Endothelial cell of umbilical vein (primary cell): ENCODE results near the gene PRUNE2. TPM values are rescaled to one million over a fixed set of nuclear protein-coding genes. Genes with fewer than 3 reads are reported as not detected.

ENCODE experiments used
- BruUV-seq: library from RNA; stranded (reverse); fragments of 400-500 nt; replicated peaks from 2 replicates; lab custom pipeline; 2021; lab: Mats Ljungman, UMichigan
- CTCF ChIA-PET: fragments of 300-600, 350-600 bp; sonication (Branson Sonifier 250); formaldehyde crosslinking; loops from one replicate; lab custom pipeline; 2021; ENCODE audit warnings: antibody characterized with exemption, inconsistent platforms; lab: Charles Lee
- POLR2A ChIA-PET: fragments of 300-600, 350-600 bp; sonication (Branson Sonifier 250); formaldehyde crosslinking; loops from one replicate; lab custom pipeline; 2021; ENCODE audit warnings: antibody characterized with exemption, inconsistent platforms; lab: Charles Lee
- DNase-seq: peaks from one replicate; pipeline ENCODE4 v3.0.0-alpha.2; 2011; ENCODE audit warnings: low read depth, low spot score
- FAIRE-seq: peaks from 2 replicates; lab custom pipeline; 2011; peaks lifted over from hg19 to GRCh38; lab: Jason Lieb, UNC
- H2AFZ ChIP-seq: 2 replicates; pipeline ENCODE4 v1.6.0; 2012; ENCODE audit warnings: low read depth, low read length, control low read depth, inconsistent platforms
- H3K27ac ChIP-seq: 2 replicates; pipeline ENCODE4 v1.5.1; 2011; ENCODE audit warnings: low read depth, mild to moderate bottlenecking, control low read depth, low read length, moderate library complexity; ENCODE audit not compliant: insufficient read depth
- H3K27me3 ChIP-seq, 2 experiments: 2 replicates each; pipeline versions ENCODE4 v1.6.0 to v1.6.1; 2011; ENCODE audit warnings: low read length in 2 of 2, mixed read lengths in 1 of 2; ENCODE audit not compliant: control insufficient read depth in 2 of 2, insufficient read depth in 2 of 2
- H3K36me3 ChIP-seq, 2 experiments: 2 replicates in 1 of 2; 3 replicates in 1 of 2; pipeline ENCODE4 v1.5.1; 2011; ENCODE audit warnings: low read length in 2 of 2, mild to moderate bottlenecking in 1 of 2, moderate library complexity in 1 of 2; ENCODE audit not compliant: control insufficient read depth in 2 of 2, insufficient read depth in 2 of 2; ENCODE audit errors: extremely low read depth in 1 of 2
- H3K4me1 ChIP-seq: 3 replicates; pipeline ENCODE4 v1.5.1; 2011; ENCODE audit warnings: mild to moderate bottlenecking, low read length; ENCODE audit not compliant: control insufficient read depth, insufficient read depth; ENCODE audit errors: extremely low read depth
- H3K4me2 ChIP-seq: 2 replicates; pipeline ENCODE4 v1.6.1; 2011; ENCODE audit warnings: low read length, control low read depth, mixed read lengths; ENCODE audit not compliant: insufficient read depth
- H3K4me3 ChIP-seq, 3 experiments: fragments of 200-600 bp in 1 of 3; sonication (generic), shearing (Covaris generic) in 1 of 3; replicated peaks in 1 of 3; 2 replicates each; pipeline ENCODE4 v1.5.1; 2011 to 2016; ENCODE audit warnings: control low read depth in 3 of 3, low read length in 3 of 3, mild to moderate bottlenecking in 2 of 3, inconsistent platforms in 1 of 3, low read depth in 1 of 3, moderate library complexity in 1 of 3; ENCODE audit not compliant: insufficient read depth in 1 of 3
- H3K79me2 ChIP-seq: 2 replicates; pipeline ENCODE4 v1.6.0; 2012; ENCODE audit warnings: low read length, inconsistent platforms; ENCODE audit not compliant: control insufficient read depth, insufficient read depth
- H3K9ac ChIP-seq: replicated peaks from 2 replicates; pipeline ENCODE3; 2011; ENCODE audit warnings: low read length, control low read depth; ENCODE audit not compliant: insufficient read depth; ENCODE audit errors: extremely low read depth
- H3K9me1 ChIP-seq: replicated peaks from 3 replicates; pipeline ENCODE4 v1.6.0; 2011; ENCODE audit warnings: mild to moderate bottlenecking, low read length; ENCODE audit not compliant: control insufficient read depth, insufficient read depth; ENCODE audit errors: extremely low read depth
- H3K9me3 ChIP-seq: replicated peaks from 2 replicates; pipeline ENCODE4 v1.5.1; 2012; ENCODE audit warnings: low read length, inconsistent platforms; ENCODE audit not compliant: control insufficient read depth, insufficient read depth
- H4K20me1 ChIP-seq: replicated peaks from 2 replicates; pipeline ENCODE3; 2011; ENCODE audit warnings: mild to moderate bottlenecking, low read length; ENCODE audit not compliant: control insufficient read depth, insufficient read depth; ENCODE audit errors: extremely low read depth
- CTCF ChIP-seq, 2 donors: IDR thresholded peaks; 1 replicate in 1 of 2; 2 replicates in 1 of 2; pipeline ENCODE4 v1.5.1; 2011; ENCODE audit warnings: low read length in 2 of 2, mild to moderate bottlenecking in 2 of 2, moderate library complexity in 2 of 2, control low read depth in 1 of 2, inconsistent platforms in 1 of 2, low read depth in 1 of 2; ENCODE audit not compliant: insufficient read depth in 1 of 2; ENCODE audit errors: extremely low read depth in 1 of 2
- EZH2 ChIP-seq: IDR thresholded peaks from 2 replicates; pipeline ENCODE4 v1.6.1; 2012; ENCODE audit warnings: borderline replicate concordance, low read depth, mild to moderate bottlenecking, moderate library complexity, low read length, inconsistent platforms; ENCODE audit not compliant: severe bottlenecking
- FOS ChIP-seq: IDR thresholded peaks from 2 replicates; pipeline ENCODE4 v1.6.1; 2011; ENCODE audit warnings: mild to moderate bottlenecking, low read length, moderate library complexity, borderline replicate concordance; ENCODE audit not compliant: insufficient read depth
- GATA2 ChIP-seq: IDR thresholded peaks from 2 replicates; pipeline ENCODE4 v1.7.0; 2011; ENCODE audit warnings: low read depth, mild to moderate bottlenecking, moderate library complexity, mixed read lengths, low read length; ENCODE audit not compliant: insufficient read length, insufficient read depth
- JUN ChIP-seq: IDR thresholded peaks from 2 replicates; pipeline ENCODE4 v1.6.1; 2011; ENCODE audit warnings: borderline replicate concordance, low read depth; ENCODE audit not compliant: insufficient read length, insufficient read depth
- MAX ChIP-seq: IDR thresholded peaks from 2 replicates; pipeline ENCODE4 v1.6.1; 2011; ENCODE audit not compliant: insufficient read depth, insufficient read length
- MYC ChIP-seq: IDR thresholded peaks from one replicate; pipeline ENCODE4 v1.6.1; 2011; ENCODE audit warnings: mild to moderate bottlenecking, low read depth, low read length
- POLR2A ChIP-seq: IDR thresholded peaks from 2 replicates; pipeline ENCODE4 v1.6.1; 2012; ENCODE audit warnings: low read depth, mild to moderate bottlenecking, control low read depth, low read length
- POLR2AphosphoS5 ChIP-seq: IDR thresholded peaks from 2 replicates; pipeline ENCODE4 v1.6.1; 2012; ENCODE audit warnings: low read depth, mild to moderate bottlenecking, control low read depth, low read length, moderate library complexity; ENCODE audit not compliant: insufficient read depth
- dilution Hi-C: fragments of 300-500 bp; cut with MboI; formaldehyde crosslinking; loops from one replicate; pipeline ENCODE4 v1.15.0; 2019; ENCODE audit warnings: low sequenced_read_pairs; ENCODE audit not compliant: extremely low pct_ligation_motif_present
- intact Hi-C: fragments of 100-400 bp; cut with micrococcal nuclease; formaldehyde crosslinking; loops from one replicate; pipeline ENCODE4 v1.10.0; 2022
- polyA plus RNA-seq, 4 experiments: library from polyadenylated mRNA; depleted of rRNA in 3 of 4; stranded (reverse) in 3 of 4; unstranded in 1 of 4; fragments of >200 nt; gene quantifications; 2 replicates each; pipeline versions ENCODE4 v1.2.1 to v1.2.3, GENCODE V29; 2011 to 2012; ENCODE audit warnings: missing spikeins in 1 of 4
- total RNA-seq: library from RNA; stranded (reverse); gene quantifications from 2 replicates; pipeline ENCODE4 v1.2.3, GENCODE V29; 2021

Gene PRUNE2
- total and polyA plus RNA-seq, 2 donors (not counting 3 experiments of a cell fraction or from before 2014, with no cell fraction given) = 15.8 to 21.7 TPM

GRCh38 chr9:76638001-76638400 lies 267.9 kb downstream of the PRUNE2 start:
- H3K36me3 ChIP-seq = peaks cover 0 to 3% of the 10 kb centered on the region in 2 experiments
- no peak for TF ChIP-seq MYC
- no peak for TF ChIP-seq CTCF (IDR thresholded peaks at IDR 0.05; ENCODE audit: extremely low read depth in 1 of 2, insufficient read depth in 1 of 2, low read depth in 1 of 2, low read length in 2 of 2)
- TF ChIP-seq MAX = no peak
- TF ChIP-seq EZH2 = no peak
- no peak for TF ChIP-seq POLR2AphosphoS5
- ChIA-PET POLR2A (interaction anchor here (0.6 kb wide), 1 partner anchor 9 kb away, joined by 3 read pairs; no protein-coding TSS in a partner anchor), CTCF (interaction anchor here (1.0 kb wide), 1 partner anchor 20 kb away, joined by 3 read pairs; no protein-coding TSS in a partner anchor)
- FAIRE-seq = no peak
- no peak overlapping the region for H3K4me3 ChIP-seq
- H3K9me3 ChIP-seq = no peaks in the 10 kb centered on the region
- BruUV-seq = no TSS peak
- H3K27me3 ChIP-seq = no peaks in the 10 kb centered on the region
- no peak overlapping the region for H3K4me2 ChIP-seq
- H3K27ac ChIP-seq = no peak overlapping the region
- intact Hi-C loops = no loop called here
- H3K79me2 ChIP-seq = no peaks in the 10 kb centered on the region
- H3K9me1 ChIP-seq = no peaks in the 10 kb centered on the region
- dilution Hi-C loops = no loop called here
- no peak overlapping the region for H2AFZ ChIP-seq
- peaks cover 5% of the 10 kb centered on the region for H3K4me1 ChIP-seq
- H4K20me1 ChIP-seq = no peaks in the 10 kb centered on the region
- H3K9ac ChIP-seq = no peak overlapping the region
- DNase-seq = no peak

DNA sequence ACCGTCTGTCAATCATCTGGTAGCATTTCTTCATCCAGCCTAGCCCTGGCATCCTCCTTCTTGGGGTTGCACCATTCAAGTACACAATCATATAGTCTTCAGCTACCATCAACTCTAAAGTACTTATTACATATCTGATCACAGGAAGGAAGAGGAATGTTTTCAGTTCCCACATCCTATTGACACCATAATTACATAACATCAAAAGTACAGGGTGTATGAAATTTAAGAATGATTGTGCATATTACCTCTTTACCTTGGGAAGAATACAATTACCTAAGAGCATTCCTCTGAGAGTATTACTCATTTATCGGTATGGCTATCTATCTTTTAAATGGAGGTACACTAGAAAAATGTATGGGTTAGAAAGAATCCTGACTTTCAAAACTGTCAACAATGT lies 268.5 kb downstream of the PRUNE2 start:
- Histone ChIP-seq H3K36me3 (peaks cover 0 to 1% of the 10 kb centered on the region in 2 experiments), H3K9ac (no peak overlapping the region), H3K4me1 (peaks cover 5% of the 10 kb centered on the region), H3K27me3 (no peaks in the 10 kb centered on the region), H3K4me3 (no peak overlapping the region), H3K9me3 (no peaks in the 10 kb centered on the region), H3K79me2 (no peaks in the 10 kb centered on the region), H3K27ac (no peak overlapping the region), H3K9me1 (no peaks in the 10 kb centered on the region), H4K20me1 (no peaks in the 10 kb centered on the region), H2AFZ (no peak overlapping the region), H3K4me2 (no peak overlapping the region)
- POLR2A ChIA-PET = no interaction called here
- CTCF ChIA-PET = interaction anchor here (1.0 kb wide), 1 partner anchor 21 kb away, joined by 3 read pairs; no protein-coding TSS in a partner anchor
- no peak for DNase-seq
- dilution Hi-C loops = no loop called here
- no peak for FAIRE-seq
- no TSS peak for BruUV-seq
- intact Hi-C loops = no loop called here
- TF ChIP-seq FOS (no peak), MYC (no peak), CTCF (IDR thresholded peaks at IDR 0.05; ENCODE audit: extremely low read depth in 1 of 2, insufficient read depth in 1 of 2, low read depth in 1 of 2, low read length in 2 of 2) (no peak), GATA2 (no peak), JUN (no peak), POLR2A (no peak), MAX (no peak), EZH2 (no peak), POLR2AphosphoS5 (no peak)
